GM12801 (cell line): ENCODE measurements around the gene TPH2.

Experiments used
- TF ChIP-seq, protein P1 (sequence below): IDR thresholded peaks from one replicate; pipeline ENCODE4 v1.5.1; 2011; ENCODE audit warnings: control low read depth; ENCODE audit not compliant: insufficient read length; ENCODE audit errors: extremely low read depth

TPH2 gene

GRCh38 chr12:71940068-71940467, 1.4 kb downstream of the TPH2 start:
- TF ChIP-seq, protein P1, sequence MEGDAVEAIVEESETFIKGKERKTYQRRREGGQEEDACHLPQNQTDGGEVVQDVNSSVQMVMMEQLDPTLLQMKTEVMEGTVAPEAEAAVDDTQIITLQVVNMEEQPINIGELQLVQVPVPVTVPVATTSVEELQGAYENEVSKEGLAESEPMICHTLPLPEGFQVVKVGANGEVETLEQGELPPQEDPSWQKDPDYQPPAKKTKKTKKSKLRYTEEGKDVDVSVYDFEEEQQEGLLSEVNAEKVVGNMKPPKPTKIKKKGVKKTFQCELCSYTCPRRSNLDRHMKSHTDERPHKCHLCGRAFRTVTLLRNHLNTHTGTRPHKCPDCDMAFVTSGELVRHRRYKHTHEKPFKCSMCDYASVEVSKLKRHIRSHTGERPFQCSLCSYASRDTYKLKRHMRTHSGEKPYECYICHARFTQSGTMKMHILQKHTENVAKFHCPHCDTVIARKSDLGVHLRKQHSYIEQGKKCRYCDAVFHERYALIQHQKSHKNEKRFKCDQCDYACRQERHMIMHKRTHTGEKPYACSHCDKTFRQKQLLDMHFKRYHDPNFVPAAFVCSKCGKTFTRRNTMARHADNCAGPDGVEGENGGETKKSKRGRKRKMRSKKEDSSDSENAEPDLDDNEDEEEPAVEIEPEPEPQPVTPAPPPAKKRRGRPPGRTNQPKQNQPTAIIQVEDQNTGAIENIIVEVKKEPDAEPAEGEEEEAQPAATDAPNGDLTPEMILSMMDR: no peak

DNA sequence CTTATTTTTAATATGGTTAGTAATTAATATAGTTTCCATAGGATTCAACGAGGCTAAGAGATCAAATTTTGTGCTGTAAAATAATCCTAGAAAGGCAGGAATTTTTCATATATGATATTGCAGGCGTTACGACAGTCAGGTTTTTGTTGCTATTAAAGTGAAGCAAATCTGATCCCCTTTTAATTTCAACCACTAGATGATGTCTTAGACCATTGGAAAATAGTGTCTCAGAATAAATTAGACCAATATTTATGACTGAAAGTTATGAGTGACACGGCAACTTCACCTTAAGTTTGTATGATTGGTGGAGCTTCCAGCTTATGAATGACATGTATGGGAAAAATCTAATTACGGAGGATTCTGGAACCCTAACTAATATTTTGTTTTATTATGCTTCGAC, 2.5 kb downstream of the TPH2 start:
- TF ChIP-seq, protein P1: no peak

DNA sequence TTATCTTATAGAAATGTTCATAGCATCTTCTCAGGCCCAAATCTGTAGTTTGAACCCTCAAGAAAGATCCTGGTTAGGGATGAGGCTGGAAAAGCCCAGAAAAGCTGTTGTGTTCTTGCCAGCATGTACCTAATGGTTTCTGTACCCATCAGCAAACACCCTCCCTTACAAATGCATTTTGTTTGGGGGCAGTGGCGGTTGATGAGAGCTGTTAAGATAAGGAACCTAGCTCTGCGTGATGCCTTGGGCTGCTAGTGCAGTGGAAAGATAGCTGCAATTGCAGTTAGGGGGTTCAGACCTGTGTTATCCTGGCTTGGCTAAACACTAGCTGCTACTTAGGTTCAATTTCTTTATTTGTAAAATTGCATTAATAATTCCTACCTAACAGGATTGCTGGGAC, 3.6 kb downstream of the TPH2 start:
- TF ChIP-seq, protein P1: no peak

GRCh38 chr12:71942703-71943102, 4.1 kb downstream of the TPH2 start:
- TF ChIP-seq, protein P1: no peak

DNA sequence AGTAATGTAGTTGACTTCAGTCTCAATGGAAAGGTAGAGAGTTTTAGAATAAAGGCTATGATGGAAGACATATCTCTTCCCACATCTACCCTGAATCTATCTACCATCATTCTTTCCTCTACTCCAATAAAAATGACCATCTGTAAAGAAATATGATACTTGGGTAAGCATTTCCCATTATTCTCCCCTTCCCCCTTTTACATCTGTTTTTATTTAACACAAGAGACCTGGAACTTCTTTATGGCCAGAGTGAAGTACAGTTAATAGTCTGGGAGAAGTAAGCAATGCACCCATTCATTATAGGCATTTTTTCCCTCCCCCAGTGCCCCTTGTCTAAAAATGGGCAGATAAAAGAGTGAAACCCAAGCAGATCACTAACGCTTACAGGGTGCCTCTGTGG, 6.5 kb downstream of the TPH2 start:
- TF ChIP-seq, protein P1: no peak

DNA sequence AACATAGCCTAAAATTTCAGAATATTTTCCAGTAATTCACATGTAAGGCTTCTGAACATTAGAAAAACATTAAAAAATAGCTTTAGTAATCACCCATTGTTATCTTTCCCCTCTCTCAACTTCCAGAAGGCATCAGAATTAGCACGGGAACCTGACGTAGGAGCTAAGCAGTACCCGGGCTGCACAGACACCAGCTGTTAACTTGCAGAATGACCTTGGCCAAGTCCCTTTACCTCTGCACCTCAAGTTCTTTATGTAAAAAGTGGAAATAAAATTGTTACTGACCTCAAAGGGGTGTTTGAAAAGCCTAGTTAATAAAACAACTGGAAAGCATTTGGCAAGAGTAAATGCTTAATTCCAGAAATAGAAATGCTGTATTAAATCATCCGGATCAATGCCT, 7.2 kb downstream of the TPH2 start:
- TF ChIP-seq, protein P1: no peak

- TF ChIP-seq, protein P1: no peak
These were observed 9.0 kb downstream of the TPH2 start for GRCh38 chr12:71947645-71948105.

GRCh38 chr12:71948390-71948789, 9.7 kb downstream of the TPH2 start:
- TF ChIP-seq, protein P1: no peak
